Measurements from ENCODE around the gene KHDC4. TPM values are rescaled to one million over a fixed set of nuclear protein-coding genes. Genes with fewer than 3 reads are reported as not detected.

KHDC4 gene
- total and polyA plus RNA-seq, 2 of the 13 experiments (the other 11 are each of a cell fraction or from before 2014, with no cell fraction given), result 33.5 to 92.0 TPM

- no peak for TF ChIP-seq NRL (CRISPR knock-in tag; IDR thresholded peaks at IDR 0.05; ENCODE audit: borderline replicate concordance)
- TF ChIP-seq DMTF1 (CRISPR knock-in tag; IDR thresholded peaks at IDR 0.05), result no peak
- 0 out of 2 replicates have a peak, but pooled peaks have one; percentile 63 for TF ChIP-seq ZSCAN31 (CRISPR knock-in tag; IDR thresholded peaks at IDR 0.05; ENCODE audit: low read depth)
- TF ChIP-seq KLF15 (CRISPR knock-in tag; IDR thresholded peaks at IDR 0.05; ENCODE audit: borderline replicate concordance), result no peak
- no peak for TF ChIP-seq SATB2 (CRISPR knock-in tag; IDR thresholded peaks at IDR 0.05)
- TF ChIP-seq ZNF567 (CRISPR knock-in tag; IDR thresholded peaks at IDR 0.05; ENCODE audit: borderline replicate concordance), result no peak
- peak; percentile 38; the same call in 1 of the 2 replicates for TF ChIP-seq ZSCAN25 (CRISPR knock-in tag; IDR thresholded peaks at IDR 0.05)
- peak; percentile 28; the same call in 1 of the 2 replicates for TF ChIP-seq KDM2A (CRISPR knock-in tag; IDR thresholded peaks at IDR 0.05; ENCODE audit: borderline replicate concordance, low read depth)
- TF ChIP-seq NFAT5 (CRISPR knock-in tag; IDR thresholded peaks at IDR 0.05), result no peak
- TF ChIP-seq YEATS4 (CRISPR knock-in tag; IDR thresholded peaks at IDR 0.05; ENCODE audit: borderline replicate concordance), result peak; percentile 32; the same call in 1 of the 2 replicates
- no peak; the same call in 1 of the 2 replicates for TF ChIP-seq ZNF44 (CRISPR knock-in tag; IDR thresholded peaks at IDR 0.05)
- no peak for TF ChIP-seq ZNF501 (CRISPR knock-in tag; IDR thresholded peaks at IDR 0.05)
- no peak for TF ChIP-seq ZNF780A (CRISPR knock-in tag; IDR thresholded peaks at IDR 0.05)
- no peak; the same call in 1 of the 2 replicates for TF ChIP-seq MYC (CRISPR knock-in tag; IDR thresholded peaks at IDR 0.05; ENCODE audit: borderline replicate concordance)
- 0 out of 2 replicates have a peak, but pooled peaks have one; percentile 39 for TF ChIP-seq ZNF713 (CRISPR knock-in tag; IDR thresholded peaks at IDR 0.05)
- no peak for TF ChIP-seq JUNB (CRISPR knock-in tag; IDR thresholded peaks at IDR 0.05; ENCODE audit: borderline replicate concordance)
- no peak for TF ChIP-seq SMYD3 (CRISPR knock-in tag; IDR thresholded peaks at IDR 0.05)
- peak in 1 of 2 experiments; percentile 60; a peak in 2 of 4 replicates for TF ChIP-seq POLR2A (IDR thresholded peaks at IDR 0.05; ENCODE audit: insufficient read depth in 1 of 2, low read depth in 2 of 2, low read length in 2 of 2)
- no peak for TF ChIP-seq XBP1 (CRISPR knock-in tag; IDR thresholded peaks at IDR 0.05)
- no peak for TF ChIP-seq ZKSCAN1 (IDR thresholded peaks at IDR 0.05; ENCODE audit: low read length)
- TF ChIP-seq DNMT1 (CRISPR knock-in tag; IDR thresholded peaks at IDR 0.05), result no peak
These were observed 44.2 kb upstream of the KHDC4 start, which contains the start of gene ARHGEF2 (continued) for GRCh38 chr1:155978325-155978972.
